Measurements from ENCODE around the gene NKG7.

DNA sequence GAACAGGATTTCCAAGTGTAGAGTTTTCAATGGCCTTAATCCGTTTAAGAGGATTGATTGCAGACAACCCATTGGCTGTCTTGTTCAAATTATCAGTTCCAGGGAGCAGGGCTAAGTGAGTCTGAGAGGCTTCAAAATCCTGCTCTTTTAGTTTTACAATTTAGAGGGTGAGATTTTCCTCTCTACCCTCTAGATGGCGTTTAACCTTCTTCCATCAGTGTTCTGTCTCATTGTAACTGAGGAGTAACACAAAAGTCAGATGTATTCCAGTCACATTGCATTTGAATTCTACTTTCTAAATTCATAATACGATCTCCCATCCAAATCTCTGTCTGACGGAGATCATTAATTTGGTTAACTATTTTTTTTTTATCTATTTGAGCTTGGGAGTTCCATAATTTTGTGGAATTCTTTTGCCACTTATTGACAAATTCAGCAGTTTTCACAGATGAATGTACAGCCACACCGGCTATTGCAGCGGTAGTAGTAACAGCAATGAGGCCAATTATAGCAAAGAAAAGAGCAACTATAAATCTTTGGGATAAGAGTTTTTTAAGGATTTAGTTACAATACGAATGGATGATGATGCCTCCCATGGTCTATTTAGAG lies 25.7 kb upstream of the NKG7 start:
- TF ChIP-seq, protein P1, sequence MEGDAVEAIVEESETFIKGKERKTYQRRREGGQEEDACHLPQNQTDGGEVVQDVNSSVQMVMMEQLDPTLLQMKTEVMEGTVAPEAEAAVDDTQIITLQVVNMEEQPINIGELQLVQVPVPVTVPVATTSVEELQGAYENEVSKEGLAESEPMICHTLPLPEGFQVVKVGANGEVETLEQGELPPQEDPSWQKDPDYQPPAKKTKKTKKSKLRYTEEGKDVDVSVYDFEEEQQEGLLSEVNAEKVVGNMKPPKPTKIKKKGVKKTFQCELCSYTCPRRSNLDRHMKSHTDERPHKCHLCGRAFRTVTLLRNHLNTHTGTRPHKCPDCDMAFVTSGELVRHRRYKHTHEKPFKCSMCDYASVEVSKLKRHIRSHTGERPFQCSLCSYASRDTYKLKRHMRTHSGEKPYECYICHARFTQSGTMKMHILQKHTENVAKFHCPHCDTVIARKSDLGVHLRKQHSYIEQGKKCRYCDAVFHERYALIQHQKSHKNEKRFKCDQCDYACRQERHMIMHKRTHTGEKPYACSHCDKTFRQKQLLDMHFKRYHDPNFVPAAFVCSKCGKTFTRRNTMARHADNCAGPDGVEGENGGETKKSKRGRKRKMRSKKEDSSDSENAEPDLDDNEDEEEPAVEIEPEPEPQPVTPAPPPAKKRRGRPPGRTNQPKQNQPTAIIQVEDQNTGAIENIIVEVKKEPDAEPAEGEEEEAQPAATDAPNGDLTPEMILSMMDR (conservative IDR thresholded peaks at IDR 0.05; ENCODE audit: low read depth, low read length), result peak; percentile 81
- TF ChIP-seq EZH2phosphoT487 (IDR thresholded peaks at IDR 0.05; ENCODE audit: borderline replicate concordance, low read length), result no peak

Measured in PC-3 (cell line).